ENCODE data around the gene ZNF668.
"Not testable (repeated sequence)": the region's sequence is repeated elsewhere in the genome, so short reads cannot be mapped to it uniquely, and the experiment has no call there.

ZNF668 gene

GRCh38 chr16:31023627-31024226 lies 50.3 kb downstream of the ZNF668 start:
- H3K27ac ChIP-seq (ENCODE audit: low read depth, low read length): no peak overlapping the region
- H3K4me3 ChIP-seq (ENCODE audit: low read length): no peak overlapping the region
- H3K4me1 ChIP-seq (ENCODE audit: control insufficient read depth, insufficient read depth, low read length): no peaks in the 10 kb centered on the region
- H3K9ac ChIP-seq (ENCODE audit: low read length): no peak overlapping the region
- H3K27me3 ChIP-seq (ENCODE audit: control insufficient read depth, insufficient read depth, low read length): no peaks in the 10 kb centered on the region
- H3K36me3 ChIP-seq (ENCODE audit: control insufficient read depth, insufficient read depth, low read length): no peaks in the 10 kb centered on the region

GRCh38 chr16:31023252-31023602 lies 50.8 kb downstream of the ZNF668 start:
- Histone ChIP-seq H3K27me3 (ENCODE audit: control insufficient read depth, insufficient read depth, low read length) (no peaks in the 10 kb centered on the region), H3K36me3 (ENCODE audit: control insufficient read depth, insufficient read depth, low read length) (no peaks in the 10 kb centered on the region), H3K9ac (ENCODE audit: low read length) (no peak overlapping the region), H3K4me3 (ENCODE audit: low read length) (no peak overlapping the region), H3K27ac (ENCODE audit: low read depth, low read length) (no peak overlapping the region), H3K4me1 (ENCODE audit: control insufficient read depth, insufficient read depth, low read length) (no peaks in the 10 kb centered on the region)

GRCh38 chr16:31022544-31023251 lies 51.3 kb downstream of the ZNF668 start:
- H3K9ac ChIP-seq (ENCODE audit: low read length): no peak overlapping the region
- H3K27me3 ChIP-seq (ENCODE audit: control insufficient read depth, insufficient read depth, low read length): no peaks in the 10 kb centered on the region
- H3K27ac ChIP-seq (ENCODE audit: low read depth, low read length): no peak overlapping the region
- no peaks in the 10 kb centered on the region for H3K4me1 ChIP-seq (ENCODE audit: control insufficient read depth, insufficient read depth, low read length)
- H3K4me3 ChIP-seq (ENCODE audit: low read length): no peak overlapping the region
- H3K36me3 ChIP-seq (ENCODE audit: control insufficient read depth, insufficient read depth, low read length): no peaks in the 10 kb centered on the region

GRCh38 chr16:31020536-31020935 lies 53.5 kb downstream of the ZNF668 start:
- Histone ChIP-seq H3K36me3 (ENCODE audit: control insufficient read depth, insufficient read depth, low read length) (no peaks in the 10 kb centered on the region), H3K4me1 (ENCODE audit: control insufficient read depth, insufficient read depth, low read length) (no peaks in the 10 kb centered on the region), H3K4me3 (ENCODE audit: low read length) (no peak overlapping the region)

GRCh38 chr16:31017756-31018155 lies 56.3 kb downstream of the ZNF668 start:
- not testable (repeated sequence) for H3K9ac ChIP-seq (ENCODE audit: low read length); H3K27me3 ChIP-seq (ENCODE audit: control insufficient read depth, insufficient read depth, low read length); H3K27ac ChIP-seq (ENCODE audit: low read depth, low read length); H3K36me3 ChIP-seq (ENCODE audit: control insufficient read depth, insufficient read depth, low read length); H3K4me3 ChIP-seq (ENCODE audit: low read length); H3K4me1 ChIP-seq (ENCODE audit: control insufficient read depth, insufficient read depth, low read length)

More at GRCh38 chr16:31020536-31020935, 53.5 kb downstream of the ZNF668 start:
- Histone ChIP-seq H3K27ac (ENCODE audit: low read depth, low read length) (no peak overlapping the region), H3K27me3 (ENCODE audit: control insufficient read depth, insufficient read depth, low read length) (no peaks in the 10 kb centered on the region), H3K9ac (ENCODE audit: low read length) (no peak overlapping the region)

- H3K4me3 ChIP-seq (ENCODE audit: low read length): no peak overlapping the region
- H3K36me3 ChIP-seq (ENCODE audit: control insufficient read depth, insufficient read depth, low read length): no peaks in the 10 kb centered on the region
- H3K27ac ChIP-seq (ENCODE audit: low read depth, low read length): no peak overlapping the region
- no peaks in the 10 kb centered on the region for H3K4me1 ChIP-seq (ENCODE audit: control insufficient read depth, insufficient read depth, low read length)
- no peak overlapping the region for H3K9ac ChIP-seq (ENCODE audit: low read length)
- peaks cover 16% of the 10 kb centered on the region for H3K27me3 ChIP-seq (ENCODE audit: control insufficient read depth, insufficient read depth, low read length)
Measured at GRCh38 chr16:31016018-31016417, 58.0 kb downstream of the ZNF668 start.

- peaks cover 23% of the 10 kb centered on the region for H3K27me3 ChIP-seq (ENCODE audit: control insufficient read depth, insufficient read depth, low read length)
- not testable (repeated sequence) for H3K36me3 ChIP-seq (ENCODE audit: control insufficient read depth, insufficient read depth, low read length); H3K9ac ChIP-seq (ENCODE audit: low read length); H3K4me3 ChIP-seq (ENCODE audit: low read length); H3K4me1 ChIP-seq (ENCODE audit: control insufficient read depth, insufficient read depth, low read length); H3K27ac ChIP-seq (ENCODE audit: low read depth, low read length)
Measured at GRCh38 chr16:31013292-31013691, 60.7 kb downstream of the ZNF668 start.

- H3K36me3 ChIP-seq (ENCODE audit: control insufficient read depth, insufficient read depth, low read length); H3K27ac ChIP-seq (ENCODE audit: low read depth, low read length); H3K4me3 ChIP-seq (ENCODE audit: low read length); H3K4me1 ChIP-seq (ENCODE audit: control insufficient read depth, insufficient read depth, low read length); H3K9ac ChIP-seq (ENCODE audit: low read length): not testable (repeated sequence)
- H3K27me3 ChIP-seq (ENCODE audit: control insufficient read depth, insufficient read depth, low read length): peaks cover 30% of the 10 kb centered on the region
Measured at GRCh38 chr16:31011815-31012214, 62.2 kb downstream of the ZNF668 start.
